ENCODE data around the gene TPCN1.

- TF ChIP-seq POLR2A (IDR thresholded peaks at IDR 0.05) = no peak
- TF ChIP-seq CTCF (IDR thresholded peaks at IDR 0.05) = no peak
Observed at GRCh38 chr12:113328368-113328889, 107.2 kb downstream of the TPCN1 start.

Data from Peyer's patch (tissue), 4 donors.